ENCODE measurements around the gene SLC22A23. TPM values are rescaled to one million over a fixed set of nuclear protein-coding genes. Genes with fewer than 3 reads are reported as not detected.
A peak's percentile ranks its signal among the peaks of the same experiment; 100 is the strongest.

The SLC22A23 gene
- total RNA-seq, 4 donors from 2014 or later: 26.6 to 42.6 (median 37.6) TPM

DNA sequence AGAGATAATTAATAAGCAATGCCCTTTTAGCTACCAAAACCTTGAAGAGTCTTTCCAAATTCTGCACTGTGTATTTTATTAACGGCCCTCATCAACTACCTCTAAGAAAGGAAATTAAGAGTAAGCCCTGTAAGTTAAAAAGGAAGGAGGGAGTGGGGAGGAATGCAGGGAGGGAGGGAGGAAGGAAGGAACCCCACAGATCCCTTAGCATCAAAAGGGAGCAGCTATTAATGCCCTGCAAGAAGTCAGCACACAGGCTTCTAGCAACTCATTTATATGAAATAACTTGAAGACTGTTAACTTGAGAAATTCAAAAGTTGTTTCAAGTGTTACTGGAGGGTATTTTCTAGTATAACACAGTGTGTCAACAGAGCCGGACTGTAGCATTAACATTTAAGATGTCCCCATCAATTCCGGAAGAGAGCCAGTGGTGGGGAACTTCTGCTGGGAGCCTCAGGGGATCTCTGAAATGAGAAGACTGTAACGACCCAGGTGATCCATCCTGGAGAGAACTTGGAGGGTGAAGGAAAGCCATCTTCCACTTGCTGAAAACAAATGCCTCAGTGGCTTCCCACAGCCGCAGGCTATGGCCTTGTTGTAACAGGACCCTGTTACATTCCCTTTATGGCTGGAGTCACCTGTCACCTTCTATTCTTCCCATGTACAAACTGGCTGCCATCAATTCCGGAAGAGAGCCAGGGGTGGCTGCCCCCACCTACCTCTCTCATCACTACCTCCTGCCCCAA is 33.2 kb downstream of the SLC22A23 start:
- H3K36me3 ChIP-seq: no peaks in the 10 kb centered on the region
- TF ChIP-seq POLR2A (IDR thresholded peaks at IDR 0.05): no peak
- no peak for TF ChIP-seq CTCF (IDR thresholded peaks at IDR 0.05)
- H3K27ac ChIP-seq: peak overlapping the region in 3 of 4 donors; percentile 67 to 83 (median 77)
- WGBS, 2 donors: 69 to 70% methylated on average over 6 of the region's 6 CpGs
- intact Hi-C loops (cut with DNase I): no loop called here
- DNase-seq: no peak
- H3K9me3 ChIP-seq: no peaks in the 10 kb centered on the region
- peaks cover 38 to 97% (median 50%) of the 10 kb centered on the region in 3 donors for H3K4me1 ChIP-seq
- no peak overlapping the region for H3K4me3 ChIP-seq
- no peaks in the 10 kb centered on the region for H3K27me3 ChIP-seq

DNA sequence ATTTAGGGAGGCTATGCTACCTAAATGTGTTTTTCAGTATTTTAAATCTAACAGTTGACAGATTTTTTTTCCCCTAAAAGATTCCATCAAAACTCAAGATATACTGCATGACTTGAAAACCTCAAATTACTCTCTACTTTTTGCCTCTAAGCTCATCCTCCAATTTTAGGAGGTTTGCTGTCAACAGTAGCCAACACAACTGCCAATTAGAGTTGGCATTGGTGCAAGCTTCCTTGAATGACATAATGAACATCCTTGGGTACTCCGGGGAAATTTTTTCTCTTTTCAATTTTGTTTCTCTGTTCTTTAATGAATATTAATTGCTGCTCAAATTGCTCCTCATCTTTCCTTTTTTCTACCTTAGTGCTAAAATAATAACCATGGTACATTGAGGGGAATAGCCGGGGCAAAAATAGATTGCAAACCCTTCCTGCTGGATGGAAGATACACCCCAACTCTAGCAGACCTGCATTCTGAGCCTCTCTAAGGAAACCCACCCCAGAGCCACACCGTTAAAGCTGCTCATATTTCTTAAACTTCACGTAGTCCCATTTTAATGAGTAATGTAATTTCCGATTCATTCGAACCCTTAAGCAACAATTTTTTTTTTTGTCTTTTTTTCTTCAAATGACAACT is 34.3 kb downstream of the SLC22A23 start:
- Histone ChIP-seq H3K27ac (peak overlapping the region in 3 of 4 donors; percentile 67 to 83 (median 77)), H3K4me1 (peaks cover 38 to 97% (median 49%) of the 10 kb centered on the region in 3 donors), H3K4me3 (no peak overlapping the region), H3K27me3 (no peaks in the 10 kb centered on the region), H3K36me3 (no peaks in the 10 kb centered on the region), H3K9me3 (no peaks in the 10 kb centered on the region)
- no peak for DNase-seq
- TF ChIP-seq CTCF (IDR thresholded peaks at IDR 0.05) (no peak), POLR2A (IDR thresholded peaks at IDR 0.05) (no peak)
- intact Hi-C loops (cut with DNase I): no loop called here
- WGBS, 2 donors: 66 to 68% methylated on average over 6 of the region's 6 CpGs

DNA sequence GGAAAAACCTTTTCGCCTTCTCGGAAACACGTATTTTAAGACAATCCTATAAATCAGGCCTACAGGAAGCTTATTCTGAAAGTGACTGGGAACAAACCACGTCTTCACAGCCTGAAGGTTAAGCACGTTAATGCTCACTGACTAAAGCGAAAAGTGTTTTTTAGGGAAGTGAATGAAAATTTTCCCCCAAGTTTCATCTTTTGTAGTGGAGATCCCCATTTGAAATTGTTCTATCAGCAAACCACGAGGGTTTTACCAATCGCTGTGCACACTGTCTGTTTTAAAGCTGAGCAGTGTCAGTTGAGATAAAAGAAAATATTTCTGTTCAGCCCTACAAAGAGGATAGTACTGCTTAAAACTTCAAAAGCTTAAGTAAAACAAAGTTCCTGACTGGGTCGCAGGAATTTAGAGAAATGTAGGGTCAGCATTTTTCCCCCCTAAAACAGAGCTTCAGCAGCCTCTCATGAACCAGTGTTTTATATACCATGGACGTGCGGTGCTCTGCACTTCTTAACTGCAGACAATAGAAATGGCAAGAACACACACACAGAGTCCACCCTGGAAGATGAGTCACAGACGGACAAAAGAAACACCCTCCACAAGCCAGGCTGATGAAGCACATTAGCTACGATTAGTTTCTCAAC is 34.9 kb downstream of the SLC22A23 start:
- no peaks in the 10 kb centered on the region for H3K27me3 ChIP-seq
- no peak for TF ChIP-seq CTCF (IDR thresholded peaks at IDR 0.05)
- TF ChIP-seq POLR2A (IDR thresholded peaks at IDR 0.05): no peak
- H3K4me1 ChIP-seq: peaks cover 38 to 97% (median 46%) of the 10 kb centered on the region in 3 donors
- H3K9me3 ChIP-seq: no peaks in the 10 kb centered on the region
- H3K4me3 ChIP-seq: no peak overlapping the region
- no peaks in the 10 kb centered on the region for H3K36me3 ChIP-seq
- DNase-seq: no peak
- 45 to 60% methylated on average over 13 of the region's 13 CpGs for WGBS, 2 donors
- H3K27ac ChIP-seq: peak overlapping the region; percentile 16 to 83 (median 72)
- intact Hi-C loops (cut with DNase I): no loop called here

- no peak for TF ChIP-seq CTCF (IDR thresholded peaks at IDR 0.05)
- no peak for TF ChIP-seq POLR2A (IDR thresholded peaks at IDR 0.05)
- WGBS, 2 donors: 82 to 91% methylated on average over 3 of the region's 3 CpGs
- no peaks in the 10 kb centered on the region for H3K36me3 ChIP-seq
- DNase-seq: no peak
- H3K27me3 ChIP-seq: no peaks in the 10 kb centered on the region
- no peaks in the 10 kb centered on the region for H3K9me3 ChIP-seq
- no peak overlapping the region for H3K4me3 ChIP-seq
- intact Hi-C loops (cut with DNase I): no loop called here
- peak overlapping the region in 3 of 4 donors; percentile 20 to 83 (median 77) for H3K27ac ChIP-seq
- peaks cover 34 to 97% (median 42%) of the 10 kb centered on the region in 3 donors for H3K4me1 ChIP-seq
Observed at GRCh38 chr6:3421143-3421542, 35.7 kb downstream of the SLC22A23 start.
